Psoas muscle (tissue), 8 donors: ENCODE results near the gene MYLIP. TPM values are rescaled to one million over a fixed set of nuclear protein-coding genes. Genes with fewer than 3 reads are reported as not detected.

Experiments used
- ATAC-seq, 4 donors: fragments of 200-7000 bp; cut with Tn5 transposase; one replicate each; pipeline ENCODE4 v1.9.1; 2020; ENCODE audit warnings: moderate library complexity in 3 of 4, mild to moderate bottlenecking in 2 of 4
- DNase-seq, 2 donors: peaks; one replicate each; pipeline ENCODE4 v3.0.0-alpha.2; 2020
- H3K27ac ChIP-seq: fragments of 200-600 bp; one replicate; pipeline ENCODE4 v1.8.0; 2022
- H3K27me3 ChIP-seq, 3 donors: fragments of 200-600 bp in 1 of 3; one replicate each; pipeline versions ENCODE4 v1.6.1 to v1.8.0; 2013 to 2022; ENCODE audit warnings: low read length in 2 of 3, mild to moderate bottlenecking in 2 of 3, moderate library complexity in 1 of 3; ENCODE audit not compliant: insufficient read depth in 3 of 3
- H3K36me3 ChIP-seq, 2 donors: fragments of 200-600 bp in 1 of 2; one replicate each; pipeline versions ENCODE4 v1.6.1 to v1.8.0; 2013 to 2022; ENCODE audit warnings: low read depth in 1 of 2, mild to moderate bottlenecking in 1 of 2, moderate library complexity in 1 of 2; ENCODE audit not compliant: insufficient read depth in 1 of 2
- H3K4me1 ChIP-seq: fragments of 200-600 bp; one replicate; pipeline ENCODE4 v1.8.0; 2022
- H3K4me3 ChIP-seq: fragments of 200-600 bp; one replicate; pipeline ENCODE4 v1.8.0; 2022; ENCODE audit warnings: mild to moderate bottlenecking
- H3K9me3 ChIP-seq: fragments of 200-600 bp; one replicate; pipeline ENCODE4 v1.8.0; 2022
- WGBS, 3 donors: extraction: QIAGEN DNeasy Blood & Tissue Kit; methylation state at CpG; one replicate each; pipeline versions ENCODE4 v1.1.6 to v1.1.7; 2013; 5-methylcytosine and 5-hydroxymethylcytosine counted together
- intact Hi-C, 2 donors: fragments of 100-400 bp; cut with DNase I; formaldehyde crosslinking; loops; one replicate each; pipeline versions ENCODE4 v1.11.0 to v1.14.2; 2022
- polyA plus RNA-seq, 3 donors: library from polyadenylated mRNA; stranded (reverse); fragments of 200-250 nt; gene quantifications; one replicate each; pipeline ENCODE4 v1.2.3, GENCODE V29; 2013
- total RNA-seq, 4 donors: library from RNA; stranded (reverse); fragmentation: NEBNext Ultra II Directional in 2 of 4; extraction: Animal tissue kit (Norgen Biotek cat#: 25700) in 2 of 4; gene quantifications; one replicate each; pipeline versions ENCODE4 v1.2.1 to v1.2.4, GENCODE V29; 2021 to 2023
- TF ChIP-seq, protein P1 (sequence below): fragments of 200-600 bp; IDR thresholded peaks from one replicate; pipeline ENCODE4 v1.8.0; 2022; ENCODE audit warnings: antibody characterized with exemption
- donor health status: healthy with polysubstance abuse.
- donor health status: DM: no; HTN: no; CAD: no; lungs with moderate emphysema.
- donor health status: Bipolar disorder and iron deficiency.
- donor health status: healthy.
- donor health status: DM: yes; HTN: yes; CAD: no.
- donor health status: DM: no; HTN: no; CAD: no.
- donor health status: DM: no; HTN: no; CAD: no.
- donor health status: DM: yes; HTN: yes; CAD: no.

Gene MYLIP
- total and polyA plus RNA-seq, 7 donors, result 3.9 to 23.4 (median 15.4) TPM

DNA sequence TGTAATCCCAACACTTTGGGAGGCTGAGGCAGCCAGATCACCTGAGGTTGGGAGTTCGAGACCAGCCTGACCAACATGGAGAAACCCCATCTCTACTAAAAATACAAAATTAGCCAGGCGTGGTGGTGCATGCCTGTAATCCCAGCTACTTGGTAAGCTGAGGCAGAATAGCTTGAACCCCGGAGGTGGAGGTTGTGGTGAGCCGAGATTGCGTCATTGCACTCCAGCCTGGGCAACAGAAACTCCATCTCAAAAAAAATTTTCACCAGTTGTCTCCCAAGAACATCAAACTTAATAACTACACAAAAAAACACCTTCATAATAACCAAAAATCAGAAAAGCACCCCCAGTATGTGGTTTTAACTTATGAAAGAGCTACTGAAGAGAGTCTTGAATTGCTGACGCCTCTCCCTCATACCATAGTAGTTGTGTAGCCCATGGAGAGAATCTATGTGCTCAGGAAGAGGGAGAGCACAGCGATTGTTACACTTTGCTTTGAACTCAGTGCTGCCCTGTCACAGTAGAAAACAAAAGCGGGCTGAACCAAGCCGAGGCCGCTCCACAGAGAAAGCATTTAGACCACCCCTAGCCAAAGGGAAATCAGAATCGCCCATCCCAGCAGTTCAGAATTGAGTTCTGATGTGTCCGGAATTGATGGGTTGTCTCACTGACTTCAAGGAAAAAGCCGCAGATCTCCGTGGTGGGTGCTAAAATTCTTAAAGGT lies 67.5 kb downstream of the MYLIP start:
- WGBS, 3 donors, result 88 to 94% (median 93%) methylated on average over 14 of the region's 14 CpGs
- no peak overlapping the region for H3K27ac ChIP-seq
- intact Hi-C loops, result no loop called here
- TF ChIP-seq, protein P1, sequence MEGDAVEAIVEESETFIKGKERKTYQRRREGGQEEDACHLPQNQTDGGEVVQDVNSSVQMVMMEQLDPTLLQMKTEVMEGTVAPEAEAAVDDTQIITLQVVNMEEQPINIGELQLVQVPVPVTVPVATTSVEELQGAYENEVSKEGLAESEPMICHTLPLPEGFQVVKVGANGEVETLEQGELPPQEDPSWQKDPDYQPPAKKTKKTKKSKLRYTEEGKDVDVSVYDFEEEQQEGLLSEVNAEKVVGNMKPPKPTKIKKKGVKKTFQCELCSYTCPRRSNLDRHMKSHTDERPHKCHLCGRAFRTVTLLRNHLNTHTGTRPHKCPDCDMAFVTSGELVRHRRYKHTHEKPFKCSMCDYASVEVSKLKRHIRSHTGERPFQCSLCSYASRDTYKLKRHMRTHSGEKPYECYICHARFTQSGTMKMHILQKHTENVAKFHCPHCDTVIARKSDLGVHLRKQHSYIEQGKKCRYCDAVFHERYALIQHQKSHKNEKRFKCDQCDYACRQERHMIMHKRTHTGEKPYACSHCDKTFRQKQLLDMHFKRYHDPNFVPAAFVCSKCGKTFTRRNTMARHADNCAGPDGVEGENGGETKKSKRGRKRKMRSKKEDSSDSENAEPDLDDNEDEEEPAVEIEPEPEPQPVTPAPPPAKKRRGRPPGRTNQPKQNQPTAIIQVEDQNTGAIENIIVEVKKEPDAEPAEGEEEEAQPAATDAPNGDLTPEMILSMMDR, result no peak
- H3K27me3 ChIP-seq, result no peaks in the 10 kb centered on the region
- H3K4me3 ChIP-seq, result no peak overlapping the region
- H3K4me1 ChIP-seq, result peaks cover 3% of the 10 kb centered on the region
- no peak for ATAC-seq
- no peaks in the 10 kb centered on the region for H3K9me3 ChIP-seq
- no peaks in the 10 kb centered on the region for H3K36me3 ChIP-seq
- no peak for DNase-seq

DNA sequence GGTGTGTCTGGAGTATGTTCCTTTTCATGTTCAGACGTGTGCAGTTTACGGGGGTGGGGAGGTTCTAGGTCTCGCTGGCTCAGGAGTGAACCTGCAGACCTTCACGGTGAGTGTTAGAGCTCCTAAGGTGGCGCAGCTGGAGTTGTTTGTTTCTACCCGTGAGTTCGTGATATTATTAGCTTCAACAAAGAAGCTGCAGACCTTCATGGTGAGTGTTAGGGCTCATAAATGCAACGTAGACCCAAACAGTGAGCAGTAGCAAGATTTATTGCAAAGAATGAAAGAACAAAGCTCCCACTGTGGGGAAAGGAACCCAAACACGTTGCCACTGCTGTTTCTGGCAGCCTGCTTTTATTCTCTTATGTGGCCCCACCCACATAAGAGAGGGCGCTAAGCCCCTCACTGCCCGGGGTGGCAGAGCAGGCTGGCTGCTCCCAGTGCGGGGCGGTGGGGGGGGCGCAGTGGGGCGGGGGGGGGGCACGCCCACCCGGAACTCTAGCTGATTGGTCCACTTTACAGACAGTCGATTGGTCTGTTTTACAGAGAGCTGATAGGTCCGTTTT lies 68.2 kb downstream of the MYLIP start:
- TF ChIP-seq, protein P1, result no peak
- DNase-seq, result no peak
- H3K4me3 ChIP-seq, result no peak overlapping the region
- ATAC-seq, result no peak
- no peak overlapping the region for H3K27ac ChIP-seq
- no peaks in the 10 kb centered on the region for H3K27me3 ChIP-seq
- 84 to 87% (median 85%) methylated on average over 18 to 19 of the region's 19 CpGs for WGBS, 3 donors
- intact Hi-C loops, result no loop called here
- no peaks in the 10 kb centered on the region for H3K9me3 ChIP-seq
- H3K4me1 ChIP-seq, result peaks cover 3% of the 10 kb centered on the region
- no peaks in the 10 kb centered on the region for H3K36me3 ChIP-seq

Other genes with a start within 250 kb of the MYLIP start
- 100 to 1,000 TPM; 139 to 265 (median 189) TPM for gene GMPR, start 109.5 kb downstream of the MYLIP start, total RNA-seq
- 100 to 1,000 TPM in 2 of 3 donors, 10 to 100 TPM in 1; 26.6 to 286 (median 235) TPM for gene GMPR, start 109.5 kb downstream of the MYLIP start, polyA plus RNA-seq